ENCODE data around the gene ADAM19.

Gene ADAM19

GRCh38 chr5:157455057-157455456 lies 120.5 kb downstream of the ADAM19 start:
- Histone ChIP-seq H3K9me3 (ENCODE audit: insufficient read depth, low read depth, low read length) (no peaks in the 10 kb centered on the region), H3K4me3 (ENCODE audit: low read length) (no peak overlapping the region), H3K9ac (ENCODE audit: low read depth, low read length) (no peak overlapping the region), H3K4me1 (ENCODE audit: insufficient read depth, low read length) (peaks cover 17% of the 10 kb centered on the region), H3K36me3 (ENCODE audit: insufficient read depth, low read length) (no peaks in the 10 kb centered on the region), H3K27me3 (ENCODE audit: insufficient read depth, low read length) (peaks cover 22% of the 10 kb centered on the region), H3K27ac (ENCODE audit: low read depth, low read length) (no peak overlapping the region)
- 90% methylated on average over 7 of the region's 7 CpGs for WGBS

GRCh38 chr5:157454273-157454672 lies 121.3 kb downstream of the ADAM19 start:
- no peak overlapping the region for H3K4me3 ChIP-seq (ENCODE audit: low read length)
- 91% methylated on average over 7 of the region's 7 CpGs for WGBS
- H3K27ac ChIP-seq (ENCODE audit: low read depth, low read length), result no peak overlapping the region
- H3K27me3 ChIP-seq (ENCODE audit: insufficient read depth, low read length), result peaks cover 14% of the 10 kb centered on the region
- peaks cover 15% of the 10 kb centered on the region for H3K4me1 ChIP-seq (ENCODE audit: insufficient read depth, low read length)
- no peak overlapping the region for H3K9ac ChIP-seq (ENCODE audit: low read depth, low read length)
- H3K9me3 ChIP-seq (ENCODE audit: insufficient read depth, low read depth, low read length), result no peaks in the 10 kb centered on the region
- no peaks in the 10 kb centered on the region for H3K36me3 ChIP-seq (ENCODE audit: insufficient read depth, low read length)

- H3K4me1 ChIP-seq (ENCODE audit: insufficient read depth, low read length), result no peaks in the 10 kb centered on the region
- no peak overlapping the region for H3K27ac ChIP-seq (ENCODE audit: low read depth, low read length)
- no peaks in the 10 kb centered on the region for H3K36me3 ChIP-seq (ENCODE audit: insufficient read depth, low read length)
- no peaks in the 10 kb centered on the region for H3K9me3 ChIP-seq (ENCODE audit: insufficient read depth, low read depth, low read length)
- H3K9ac ChIP-seq (ENCODE audit: low read depth, low read length), result no peak overlapping the region
- no peaks in the 10 kb centered on the region for H3K27me3 ChIP-seq (ENCODE audit: insufficient read depth, low read length)
- H3K4me3 ChIP-seq (ENCODE audit: low read length), result no peak overlapping the region
- WGBS, result 85% methylated on average over 3 of the region's 3 CpGs
Observed at GRCh38 chr5:157451806-157452205, 123.8 kb downstream of the ADAM19 start.

- Histone ChIP-seq H3K27ac (ENCODE audit: low read depth, low read length) (no peak overlapping the region), H3K36me3 (ENCODE audit: insufficient read depth, low read length) (no peaks in the 10 kb centered on the region), H3K27me3 (ENCODE audit: insufficient read depth, low read length) (no peaks in the 10 kb centered on the region), H3K9me3 (ENCODE audit: insufficient read depth, low read depth, low read length) (no peaks in the 10 kb centered on the region), H3K4me3 (ENCODE audit: low read length) (no peak overlapping the region), H3K4me1 (ENCODE audit: insufficient read depth, low read length) (no peaks in the 10 kb centered on the region), H3K9ac (ENCODE audit: low read depth, low read length) (no peak overlapping the region)
- 92% methylated on average over 3 of the region's 3 CpGs for WGBS
Observed at GRCh38 chr5:157450024-157450423, 125.6 kb downstream of the ADAM19 start.

- H3K9ac ChIP-seq (ENCODE audit: low read depth, low read length), result no peak overlapping the region
- 88% methylated on average over 6 of the region's 6 CpGs for WGBS
- H3K27ac ChIP-seq (ENCODE audit: low read depth, low read length), result no peak overlapping the region
- H3K4me3 ChIP-seq (ENCODE audit: low read length), result no peak overlapping the region
- no peaks in the 10 kb centered on the region for H3K9me3 ChIP-seq (ENCODE audit: insufficient read depth, low read depth, low read length)
- H3K27me3 ChIP-seq (ENCODE audit: insufficient read depth, low read length), result no peaks in the 10 kb centered on the region
- no peaks in the 10 kb centered on the region for H3K4me1 ChIP-seq (ENCODE audit: insufficient read depth, low read length)
- H3K36me3 ChIP-seq (ENCODE audit: insufficient read depth, low read length), result no peaks in the 10 kb centered on the region
Observed at GRCh38 chr5:157449011-157449723, 126.4 kb downstream of the ADAM19 start.

GRCh38 chr5:157447201-157447637 lies 128.4 kb downstream of the ADAM19 start:
- H3K36me3 ChIP-seq (ENCODE audit: insufficient read depth, low read length), result no peaks in the 10 kb centered on the region
- H3K9me3 ChIP-seq (ENCODE audit: insufficient read depth, low read depth, low read length), result no peaks in the 10 kb centered on the region
- no peak overlapping the region for H3K9ac ChIP-seq (ENCODE audit: low read depth, low read length)
- H3K27ac ChIP-seq (ENCODE audit: low read depth, low read length), result no peak overlapping the region
- H3K4me1 ChIP-seq (ENCODE audit: insufficient read depth, low read length), result peaks cover 4% of the 10 kb centered on the region; the same call in 1 of the 2 replicates
- 89% methylated on average over 13 of the region's 13 CpGs for WGBS
- no peak overlapping the region for H3K4me3 ChIP-seq (ENCODE audit: low read length)
- H3K27me3 ChIP-seq (ENCODE audit: insufficient read depth, low read length), result no peaks in the 10 kb centered on the region

GRCh38 chr5:157446412-157446935 lies 129.1 kb downstream of the ADAM19 start:
- H3K9me3 ChIP-seq (ENCODE audit: insufficient read depth, low read depth, low read length), result no peaks in the 10 kb centered on the region
- no peak overlapping the region for H3K4me3 ChIP-seq (ENCODE audit: low read length)
- no peaks in the 10 kb centered on the region for H3K36me3 ChIP-seq (ENCODE audit: insufficient read depth, low read length)
- no peak overlapping the region for H3K27ac ChIP-seq (ENCODE audit: low read depth, low read length)
- 97% methylated on average over 8 of the region's 9 CpGs for WGBS
- no peaks in the 10 kb centered on the region for H3K27me3 ChIP-seq (ENCODE audit: insufficient read depth, low read length)
- no peak overlapping the region for H3K9ac ChIP-seq (ENCODE audit: low read depth, low read length)
- peaks cover 4% of the 10 kb centered on the region; the same call in 1 of the 2 replicates for H3K4me1 ChIP-seq (ENCODE audit: insufficient read depth, low read length)

- Histone ChIP-seq H3K9me3 (ENCODE audit: insufficient read depth, low read depth, low read length) (no peaks in the 10 kb centered on the region), H3K27me3 (ENCODE audit: insufficient read depth, low read length) (no peaks in the 10 kb centered on the region), H3K27ac (ENCODE audit: low read depth, low read length) (no peak overlapping the region), H3K9ac (ENCODE audit: low read depth, low read length) (no peak overlapping the region), H3K4me1 (ENCODE audit: insufficient read depth, low read length) (peaks cover 4% of the 10 kb centered on the region; the same call in 1 of the 2 replicates), H3K36me3 (ENCODE audit: insufficient read depth, low read length) (no peaks in the 10 kb centered on the region), H3K4me3 (ENCODE audit: low read length) (no peak overlapping the region)
- 99% methylated on average over 4 of the region's 5 CpGs for WGBS
Observed at GRCh38 chr5:157445745-157446411, 129.7 kb downstream of the ADAM19 start.

GRCh38 chr5:157444224-157444623 lies 131.4 kb downstream of the ADAM19 start:
- Histone ChIP-seq H3K9ac (ENCODE audit: low read depth, low read length) (no peak overlapping the region), H3K4me1 (ENCODE audit: insufficient read depth, low read length) (peaks cover 4% of the 10 kb centered on the region; the same call in 1 of the 2 replicates), H3K27me3 (ENCODE audit: insufficient read depth, low read length) (no peaks in the 10 kb centered on the region), H3K4me3 (ENCODE audit: low read length) (no peak overlapping the region), H3K36me3 (ENCODE audit: insufficient read depth, low read length) (no peaks in the 10 kb centered on the region), H3K27ac (ENCODE audit: low read depth, low read length) (no peak overlapping the region), H3K9me3 (ENCODE audit: insufficient read depth, low read depth, low read length) (no peaks in the 10 kb centered on the region)
- WGBS, result 82% methylated on average over 4 of the region's 4 CpGs

GRCh38 chr5:157443041-157443549 lies 132.5 kb downstream of the ADAM19 start:
- H3K9ac ChIP-seq (ENCODE audit: low read depth, low read length), result no peak overlapping the region

GRCh38 chr5:157434096-157434495 lies 141.5 kb downstream of the ADAM19 start:
- Histone ChIP-seq H3K4me3 (ENCODE audit: low read length) (no peak overlapping the region), H3K27me3 (ENCODE audit: insufficient read depth, low read length) (no peaks in the 10 kb centered on the region), H3K9me3 (ENCODE audit: insufficient read depth, low read depth, low read length) (no peaks in the 10 kb centered on the region), H3K4me1 (ENCODE audit: insufficient read depth, low read length) (no peaks in the 10 kb centered on the region), H3K27ac (ENCODE audit: low read depth, low read length) (no peak overlapping the region), H3K36me3 (ENCODE audit: insufficient read depth, low read length) (no peaks in the 10 kb centered on the region), H3K9ac (ENCODE audit: low read depth, low read length) (no peak overlapping the region)
- WGBS, result 93% methylated on average over 4 of the region's 4 CpGs

More at GRCh38 chr5:157443041-157443549, 132.5 kb downstream of the ADAM19 start:
- H3K27ac ChIP-seq (ENCODE audit: low read depth, low read length), result no peak overlapping the region
- no peak overlapping the region for H3K4me3 ChIP-seq (ENCODE audit: low read length)
- H3K36me3 ChIP-seq (ENCODE audit: insufficient read depth, low read length), result no peaks in the 10 kb centered on the region
- peaks cover 4% of the 10 kb centered on the region; the same call in 1 of the 2 replicates for H3K4me1 ChIP-seq (ENCODE audit: insufficient read depth, low read length)
- H3K9me3 ChIP-seq (ENCODE audit: insufficient read depth, low read depth, low read length), result no peaks in the 10 kb centered on the region
- no peaks in the 10 kb centered on the region for H3K27me3 ChIP-seq (ENCODE audit: insufficient read depth, low read length)
- WGBS, result 91% methylated on average over 7 of the region's 7 CpGs
